Muscle of back (tissue), 11 donors: ENCODE results near the gene RPS2. TPM values are rescaled to one million over a fixed set of nuclear protein-coding genes. Genes with fewer than 3 reads are reported as not detected.
"Not testable (repeated sequence)": the region's sequence is repeated elsewhere in the genome, so short reads cannot be mapped to it uniquely, and the experiment has no call there.

Experiments used
- DNase-seq, 3 donors: peaks; one replicate each; pipeline versions ENCODE4 v3.0.0 to v3.0.0-alpha.2; 2013
- polyA plus RNA-seq, 10 donors: library from polyadenylated mRNA; unstranded; fragments of 120-200 nt; gene quantifications; one replicate each; pipeline ENCODE4 v1.2.1, GENCODE V29; 2013; ENCODE audit not compliant: insufficient read length in 10 of 10

RPS2 gene
- polyA plus RNA-seq, 10 donors = 2,391 to 3,374 (median 3,214) TPM

GRCh38 chr16:1946495-1947368 is 17.9 kb downstream of the RPS2 start:
- DNase-seq = no peak

- DNase-seq = no peak
Measured at GRCh38 chr16:1945559-1946391, 18.9 kb downstream of the RPS2 start.

GRCh38 chr16:1944612-1945199 is 19.9 kb downstream of the RPS2 start:
- DNase-seq = no peak

- DNase-seq = peak; percentile 98 to 99 (median 98)
Measured at GRCh38 chr16:1942810-1943726, 21.6 kb downstream of the RPS2 start, which contains the start of gene MSRB1. Gene MSRB1, minus strand, starts transcription at chr16:1943199. Its CDS starts 43 bp downstream, at chr16:1943156.

GRCh38 chr16:1942047-1942809 is 22.4 kb downstream of the RPS2 start:
- no peak for DNase-seq

- no peak for DNase-seq
Measured at GRCh38 chr16:1941162-1942046, 23.2 kb downstream of the RPS2 start.

GRCh38 chr16:1940273-1941161 is 24.1 kb downstream of the RPS2 start:
- DNase-seq = no peak

GRCh38 chr16:1939833-1940232 is 24.8 kb downstream of the RPS2 start:
- not testable (repeated sequence) for DNase-seq

GRCh38 chr16:1938910-1939309 is 25.7 kb downstream of the RPS2 start:
- DNase-seq = no peak

GRCh38 chr16:1938316-1938715 is 26.3 kb downstream of the RPS2 start:
- no peak for DNase-seq

- DNase-seq = no peak
Measured at GRCh38 chr16:1936945-1937479, 27.6 kb downstream of the RPS2 start.

GRCh38 chr16:1933097-1933661 is 31.4 kb downstream of the RPS2 start:
- no peak for DNase-seq

GRCh38 chr16:1932050-1933028 is 32.3 kb downstream of the RPS2 start:
- DNase-seq = no peak

- no peak for DNase-seq
Measured at GRCh38 chr16:1930338-1930720, 34.3 kb downstream of the RPS2 start.

GRCh38 chr16:1929578-1930337 is 34.9 kb downstream of the RPS2 start:
- DNase-seq = peak; percentile 81 to 94 (median 91)

- DNase-seq = peak in 1 of 3 donors; percentile 63
Measured at GRCh38 chr16:1929105-1929504, 35.5 kb downstream of the RPS2 start.
